GM21447 (cell line): Measurements from ENCODE around the gene KRTAP10-1.

Experiments used
- ATAC-seq: cut with Tn5 transposase; IDR thresholded peaks from one replicate; pipeline ENCODE4 v1.9.1; 2021; ENCODE audit not compliant: unreplicated experiment

Gene KRTAP10-1

DNA sequence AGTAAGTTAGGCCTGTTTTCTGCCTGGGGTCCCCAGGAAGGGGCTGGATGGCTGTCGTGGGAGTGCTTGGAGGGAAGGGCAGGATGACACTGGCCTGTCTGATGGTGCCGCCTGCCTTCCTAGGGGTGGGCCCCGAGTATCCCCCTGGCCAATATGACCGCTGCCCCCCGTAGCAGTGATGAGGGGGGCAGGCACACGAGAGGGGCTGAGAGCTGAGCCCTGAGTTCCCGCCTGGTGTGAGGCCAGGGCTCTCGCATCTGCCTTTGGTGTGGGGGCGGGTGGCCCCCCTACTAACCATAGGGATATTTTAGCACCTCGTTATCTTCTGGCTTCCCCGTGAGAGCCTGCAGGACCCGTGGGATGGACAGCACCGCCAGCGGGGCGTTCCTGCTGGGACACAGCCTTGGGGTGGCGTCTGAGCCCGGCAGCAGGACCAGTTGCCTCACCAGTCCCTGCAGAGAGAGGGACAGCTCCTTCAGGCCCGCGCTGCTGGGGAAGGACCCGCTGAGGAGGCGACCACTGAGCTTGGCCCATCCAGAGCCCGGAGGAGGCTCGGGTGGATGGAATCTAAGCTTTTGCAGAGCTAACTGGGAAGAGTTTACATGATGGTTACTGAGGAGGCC lies 10.4 kb downstream of the KRTAP10-1 start:
- ATAC-seq = no peak

DNA sequence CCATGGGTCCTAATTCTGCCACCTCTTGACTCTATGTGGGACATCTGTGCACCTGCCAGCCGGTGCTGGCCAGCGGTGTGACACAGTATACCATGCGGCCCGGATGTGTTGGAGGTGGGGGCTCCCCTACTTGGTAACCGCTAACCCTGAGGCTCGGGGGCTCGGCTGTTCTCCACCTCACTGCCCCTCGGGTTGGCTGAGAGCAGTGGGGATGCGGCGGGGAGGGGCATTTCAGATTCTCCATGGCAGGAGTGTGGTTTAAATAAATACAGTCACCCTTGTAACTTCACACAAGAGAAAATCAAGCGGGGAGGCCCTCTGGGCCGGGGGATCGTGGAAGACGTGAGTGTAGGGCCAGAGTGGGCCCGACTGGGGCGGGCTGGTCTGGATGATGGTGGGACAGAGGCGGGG lies 11.0 kb downstream of the KRTAP10-1 start:
- no peak for ATAC-seq

DNA sequence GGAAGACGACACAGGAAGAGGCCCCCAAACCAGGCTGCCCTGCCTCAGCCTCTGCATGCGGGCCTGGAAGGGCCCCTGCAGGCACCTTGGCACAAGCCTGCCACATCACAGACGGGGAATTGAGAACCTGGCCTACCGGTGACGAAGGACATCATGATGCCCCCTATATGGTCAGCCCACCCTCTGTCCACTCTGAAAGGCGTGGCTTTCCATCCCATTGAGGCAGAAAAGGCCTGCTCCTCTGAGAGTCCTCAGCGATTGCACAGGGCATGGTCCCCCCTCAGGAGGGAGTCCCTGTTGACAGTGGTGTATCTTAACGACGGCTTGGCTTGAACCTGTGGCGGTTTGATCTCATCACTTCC lies 11.4 kb downstream of the KRTAP10-1 start:
- ATAC-seq = no peak

DNA sequence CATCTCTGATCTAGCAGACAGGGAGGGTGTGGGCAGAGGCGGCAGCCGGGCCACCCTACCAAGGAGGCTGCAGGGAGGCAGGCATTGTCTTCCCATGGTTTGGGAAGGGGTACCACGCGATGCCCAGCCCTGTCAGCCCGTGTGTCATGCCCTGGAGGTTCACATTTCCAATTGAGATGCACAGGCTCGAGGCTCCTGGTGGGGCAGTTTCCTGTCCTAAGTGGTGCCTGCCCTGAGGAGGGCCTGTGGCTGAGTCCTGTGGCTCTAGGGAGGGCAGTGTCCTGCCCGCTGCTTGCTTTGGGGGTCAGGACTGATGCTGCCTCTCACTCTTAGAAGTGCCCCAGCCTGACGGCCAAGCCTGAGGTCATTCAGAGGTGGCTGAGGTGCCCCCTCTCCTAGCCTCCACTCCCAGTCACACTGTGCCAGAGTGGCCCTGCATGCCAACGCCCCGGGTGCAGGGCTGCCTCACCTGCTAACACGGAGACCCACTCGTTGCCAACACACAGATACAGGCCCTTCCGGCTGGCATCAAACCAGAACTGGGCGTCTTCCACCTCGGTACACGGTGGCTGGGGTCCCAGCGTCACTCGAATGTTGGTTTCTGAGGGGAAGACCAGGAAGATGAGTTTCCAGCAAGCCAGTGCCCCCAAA lies 11.9 kb downstream of the KRTAP10-1 start:
- no peak for ATAC-seq

DNA sequence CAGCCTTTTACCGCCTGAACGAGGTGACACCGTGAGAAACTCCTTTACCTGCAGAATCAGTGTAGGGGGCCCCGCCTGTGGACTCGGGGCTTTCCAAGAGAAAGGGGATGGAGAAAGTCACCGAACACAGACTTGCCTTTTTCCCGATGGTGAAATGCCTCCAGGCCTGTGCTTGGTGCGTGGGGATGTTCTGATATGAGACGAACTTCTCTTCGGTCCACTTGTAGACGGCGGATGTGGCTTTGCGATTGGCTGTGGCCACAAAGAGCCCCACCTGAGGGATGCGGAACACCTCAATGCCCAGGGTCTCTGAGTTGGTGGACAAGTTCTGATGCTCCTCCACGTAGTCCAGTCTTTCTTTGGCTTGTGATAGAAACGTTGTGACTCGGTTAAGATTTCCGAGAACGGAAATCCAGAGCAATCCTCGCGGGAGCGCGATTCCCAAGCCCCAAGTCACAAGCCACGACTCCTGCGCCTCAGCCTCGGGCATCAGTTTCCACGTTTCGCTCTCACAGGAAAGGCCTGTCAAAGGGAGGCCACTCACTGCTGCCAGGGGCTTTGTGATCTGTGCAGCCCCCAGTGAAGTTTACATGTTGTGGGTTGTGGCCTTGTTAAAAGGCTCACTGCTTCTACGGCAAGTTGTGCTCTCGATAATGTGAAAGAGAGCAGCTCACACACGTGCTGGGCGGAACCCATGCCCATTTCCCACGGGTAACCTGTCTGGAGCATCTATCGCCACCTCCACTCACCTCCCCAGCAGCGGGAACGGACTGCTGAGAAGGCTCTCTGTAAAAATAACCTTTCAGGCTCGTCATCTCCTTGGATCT lies 12.6 kb downstream of the KRTAP10-1 start:
- ATAC-seq = no peak

DNA sequence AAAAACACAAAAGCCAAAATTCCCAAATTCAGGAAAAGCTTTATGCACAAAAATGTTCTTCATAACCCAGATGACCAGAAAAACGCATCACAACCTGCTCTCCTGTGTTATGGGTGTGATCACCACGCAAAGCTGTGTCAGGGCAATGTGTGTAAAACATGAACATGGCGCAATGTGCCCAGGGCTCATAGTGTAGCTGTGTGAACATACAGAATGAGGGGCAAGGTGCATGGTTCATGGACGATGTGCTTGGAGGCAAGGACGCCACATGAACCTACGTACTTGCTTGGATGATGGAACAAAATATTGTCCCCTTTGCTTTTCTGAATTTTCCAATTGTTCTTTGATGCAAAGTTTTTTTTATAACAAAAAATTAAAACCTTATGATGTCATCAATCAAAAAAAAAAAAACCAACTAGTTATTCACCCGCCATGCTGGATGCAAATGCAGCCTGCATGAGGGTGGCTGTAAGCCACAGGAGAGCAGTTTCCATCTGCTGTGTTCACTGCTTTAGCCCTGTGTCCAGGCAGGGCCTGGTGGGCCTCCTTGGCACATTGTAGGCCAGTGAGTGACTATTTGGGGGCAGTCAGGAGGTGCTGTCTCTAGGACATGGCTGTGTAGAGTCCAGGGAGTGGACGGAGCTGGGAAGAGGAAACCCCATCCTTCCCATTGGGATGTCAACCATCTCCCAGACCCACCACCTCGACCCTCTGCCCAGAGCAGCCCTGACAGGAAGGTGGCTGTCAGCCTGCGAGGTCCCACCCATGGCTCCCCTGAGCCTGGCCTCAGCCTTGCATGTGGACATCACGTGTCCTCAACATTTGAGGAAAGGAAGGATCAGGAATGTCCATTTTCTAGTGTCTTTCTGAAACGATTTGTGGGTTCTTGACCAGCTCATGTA lies 13.6 kb downstream of the KRTAP10-1 start:
- no peak for ATAC-seq

DNA sequence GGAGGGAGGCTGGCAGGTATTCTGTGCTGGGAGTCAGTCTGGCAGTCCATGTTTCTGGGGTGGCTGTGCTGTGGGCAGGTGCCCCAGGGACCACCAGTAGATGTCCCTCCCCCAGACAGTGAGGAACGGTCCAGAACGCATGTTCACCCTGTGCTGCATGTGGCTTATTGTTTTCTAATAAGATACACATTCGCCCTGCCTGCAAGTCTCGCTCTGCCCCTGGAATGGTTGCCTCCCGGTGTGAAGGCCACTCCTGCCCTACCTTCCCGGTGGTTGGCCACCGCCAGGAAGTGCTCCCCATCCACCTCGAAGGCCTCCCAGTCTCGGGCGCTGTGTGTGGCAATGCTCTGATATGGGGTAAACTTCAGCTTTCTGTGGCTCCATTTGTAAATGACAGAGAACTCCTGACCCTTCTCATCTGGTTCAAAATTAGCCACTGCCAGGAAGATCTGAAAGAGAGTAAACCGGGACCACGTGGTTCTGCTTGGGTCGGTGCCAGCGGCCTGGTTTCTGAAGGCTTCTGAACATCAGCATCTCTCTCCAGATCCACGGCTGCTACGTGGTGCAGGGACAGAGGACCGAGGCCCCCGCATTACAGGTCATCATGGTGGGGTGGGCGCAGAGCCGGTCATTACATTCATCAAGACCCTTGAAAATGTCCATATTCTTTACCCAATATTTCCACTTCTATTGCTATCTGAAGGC lies 14.5 kb downstream of the KRTAP10-1 start:
- no peak for ATAC-seq

DNA sequence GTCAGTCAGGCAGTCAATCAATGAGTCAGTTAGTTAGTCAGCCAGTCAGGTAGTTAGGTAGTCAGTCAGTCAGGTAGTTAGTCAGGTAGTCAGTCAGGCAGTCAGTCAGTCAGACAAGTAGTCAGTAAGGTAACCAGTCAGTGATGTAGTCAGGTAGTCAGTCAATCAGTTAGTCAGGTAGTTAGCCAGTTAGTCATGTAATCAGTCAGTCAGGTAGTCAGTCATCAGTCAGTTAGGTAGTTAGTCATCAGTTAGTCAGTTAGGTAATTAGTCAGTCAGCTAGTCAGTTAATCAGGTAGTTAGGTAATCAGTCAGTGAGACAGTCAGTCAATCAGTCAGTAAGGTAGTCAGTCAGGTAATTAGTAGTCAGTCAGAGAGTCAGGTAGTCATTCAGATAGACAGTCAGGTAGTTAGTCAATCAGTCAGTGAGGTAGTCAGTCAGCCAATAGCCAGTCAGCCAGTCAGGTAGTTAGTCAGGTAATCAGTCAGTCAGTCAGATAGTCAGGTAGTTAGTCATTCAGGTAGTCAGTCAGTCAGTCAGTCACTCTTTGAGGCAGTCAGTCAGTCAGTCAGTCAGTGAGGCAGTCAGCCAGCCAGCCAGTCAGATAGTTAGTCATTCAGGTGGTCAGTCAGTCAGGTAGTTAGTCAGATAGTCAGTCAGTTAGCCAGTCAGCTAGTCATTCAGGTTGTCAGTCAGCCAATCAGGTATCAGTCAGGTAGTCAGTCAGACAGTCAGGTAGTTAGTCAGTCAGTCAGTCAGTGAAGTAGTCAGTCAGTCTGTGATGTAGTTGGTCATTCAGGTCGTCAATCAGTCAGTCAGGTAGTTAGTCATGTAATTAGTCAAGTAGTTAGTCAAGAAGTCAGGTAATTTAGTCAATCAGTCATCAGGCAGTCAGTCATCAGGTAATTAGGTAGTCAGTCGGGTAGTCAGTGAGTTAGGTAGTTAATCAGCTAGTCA lies 15.3 kb downstream of the KRTAP10-1 start:
- ATAC-seq = no peak

DNA sequence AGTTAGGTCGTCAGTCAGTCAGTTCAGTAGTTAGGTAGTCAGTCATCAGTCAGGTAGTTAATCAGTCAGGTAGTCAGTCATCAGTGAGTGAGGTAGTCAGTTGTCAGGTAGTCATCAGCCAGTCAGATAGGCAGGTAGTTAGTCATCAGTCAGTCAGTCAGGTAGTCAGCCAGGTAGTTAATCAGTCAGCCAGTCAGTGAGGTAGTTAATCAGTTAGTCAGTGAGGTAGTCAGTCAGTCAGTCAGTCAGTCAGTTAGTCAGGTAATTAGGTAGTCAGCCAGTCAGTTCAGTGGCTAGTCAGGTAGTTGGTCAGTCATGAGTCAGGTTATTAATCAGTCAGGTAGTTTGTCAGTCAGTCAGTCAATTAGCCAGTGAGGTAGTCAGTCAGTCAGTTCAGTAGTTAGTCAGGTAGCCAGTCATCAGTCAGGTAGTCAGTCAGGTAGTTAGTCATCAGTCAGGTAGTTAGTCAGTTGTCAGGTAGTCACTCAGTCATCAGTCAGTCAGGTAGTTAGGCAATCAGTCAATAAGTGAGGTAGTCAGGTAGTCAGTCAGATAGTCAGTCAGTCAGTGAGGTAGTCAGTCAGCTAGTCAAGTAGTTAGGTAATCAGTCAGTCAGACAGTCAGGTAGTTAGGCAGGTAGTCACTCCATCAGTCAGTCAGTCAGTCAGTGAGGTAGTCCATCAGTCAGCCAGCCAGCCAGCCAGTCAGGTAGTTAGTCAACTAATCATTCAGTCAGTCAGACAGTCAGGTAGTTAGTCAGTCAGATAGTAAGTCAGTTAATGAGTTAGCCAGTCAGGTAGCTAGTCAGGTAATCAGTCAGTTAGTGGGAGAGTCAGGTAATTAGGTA lies 16.2 kb downstream of the KRTAP10-1 start:
- ATAC-seq = no peak

DNA sequence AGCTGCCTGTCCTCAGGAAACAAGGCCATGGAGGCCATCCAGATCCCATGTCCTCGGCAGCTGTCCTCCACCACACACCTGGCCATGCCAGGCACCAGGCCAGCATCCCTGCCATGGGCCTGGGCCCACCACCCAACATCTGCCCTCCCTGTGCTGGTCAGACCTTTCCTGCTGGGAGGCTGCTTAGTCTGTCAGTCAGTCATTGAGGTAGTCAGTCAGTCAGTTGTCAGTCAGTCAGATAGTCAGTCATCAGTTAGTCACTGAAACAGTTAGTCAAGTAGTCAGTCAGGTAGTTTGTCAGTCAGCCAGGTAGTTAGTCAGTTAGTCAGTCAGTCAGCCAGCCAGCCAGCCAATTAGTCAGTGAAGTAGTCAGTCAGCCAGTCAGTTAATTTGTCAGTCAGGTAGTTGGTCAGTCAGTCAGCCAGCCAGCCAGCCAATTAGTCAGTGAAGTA lies 17.2 kb downstream of the KRTAP10-1 start:
- ATAC-seq = no peak

DNA sequence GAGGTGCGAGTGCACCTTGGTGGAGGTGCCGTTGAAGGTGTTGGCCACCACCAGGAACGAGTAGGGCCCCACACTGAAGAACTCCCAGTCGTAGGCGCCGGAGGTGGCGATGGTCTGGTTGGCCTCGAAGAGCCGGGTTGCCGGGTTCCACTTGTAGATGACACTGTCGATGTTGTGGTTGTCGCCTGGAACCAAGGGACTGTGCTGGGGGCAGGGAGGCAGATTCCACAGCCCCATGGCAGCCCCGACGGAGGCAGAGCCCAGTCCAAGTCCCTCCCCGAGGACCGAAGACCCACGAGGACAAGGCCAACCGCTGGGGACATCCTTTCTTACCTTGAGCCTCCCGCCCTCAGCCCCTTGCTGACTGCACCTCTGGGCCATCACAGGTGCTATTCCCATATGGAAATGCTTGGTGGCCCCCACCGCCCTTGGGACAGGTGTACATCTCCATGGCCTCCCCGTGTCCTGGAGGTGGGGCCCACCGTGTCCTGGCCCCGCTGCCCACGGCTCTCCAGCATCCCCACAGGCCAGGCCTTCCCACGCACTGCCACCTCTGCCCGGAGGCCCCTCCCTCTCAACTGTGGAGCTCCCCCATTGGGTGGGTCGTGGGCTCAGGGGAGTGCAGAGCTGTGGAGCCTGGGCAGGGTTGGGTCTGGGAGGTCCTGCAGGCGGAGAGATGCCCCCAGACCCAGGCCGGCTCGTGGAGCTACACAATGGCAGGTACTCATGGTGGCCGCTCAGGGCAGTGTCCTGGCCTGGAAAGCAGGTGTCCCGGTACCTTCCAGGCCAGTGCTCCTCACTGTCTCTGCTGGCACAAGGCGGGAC lies 17.9 kb downstream of the KRTAP10-1 start:
- no peak for ATAC-seq

DNA sequence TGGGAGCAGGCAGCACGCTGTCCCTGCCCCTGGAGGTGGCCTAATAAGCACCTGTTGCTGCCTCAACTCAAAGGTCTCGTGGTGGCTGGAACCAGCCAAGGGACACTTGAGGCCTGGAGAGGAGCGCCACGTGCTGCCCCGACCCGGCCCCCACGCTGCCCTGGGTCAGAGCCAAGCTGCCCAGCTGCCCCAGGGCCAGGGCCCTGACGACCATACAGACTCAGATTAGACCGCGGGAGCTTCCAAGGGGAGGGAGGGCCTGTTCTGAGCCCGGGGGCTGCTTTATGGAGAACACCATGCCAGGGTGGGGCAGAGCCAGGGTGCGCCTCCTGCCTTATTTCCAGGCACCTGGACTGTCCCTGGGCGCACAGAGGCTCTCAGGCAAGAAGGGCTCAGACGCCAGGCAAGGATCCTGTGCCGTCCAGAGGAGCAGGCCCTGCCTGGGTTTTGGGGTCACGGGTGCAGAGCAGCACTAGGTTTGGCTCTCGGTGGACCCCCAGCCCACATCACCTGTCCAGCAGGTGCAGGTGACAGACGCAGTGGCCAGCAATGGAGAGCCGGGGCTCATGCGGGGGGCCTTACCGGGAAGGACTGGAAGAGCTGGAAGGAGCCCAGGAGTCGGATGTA lies 18.6 kb downstream of the KRTAP10-1 start:
- no peak for ATAC-seq

DNA sequence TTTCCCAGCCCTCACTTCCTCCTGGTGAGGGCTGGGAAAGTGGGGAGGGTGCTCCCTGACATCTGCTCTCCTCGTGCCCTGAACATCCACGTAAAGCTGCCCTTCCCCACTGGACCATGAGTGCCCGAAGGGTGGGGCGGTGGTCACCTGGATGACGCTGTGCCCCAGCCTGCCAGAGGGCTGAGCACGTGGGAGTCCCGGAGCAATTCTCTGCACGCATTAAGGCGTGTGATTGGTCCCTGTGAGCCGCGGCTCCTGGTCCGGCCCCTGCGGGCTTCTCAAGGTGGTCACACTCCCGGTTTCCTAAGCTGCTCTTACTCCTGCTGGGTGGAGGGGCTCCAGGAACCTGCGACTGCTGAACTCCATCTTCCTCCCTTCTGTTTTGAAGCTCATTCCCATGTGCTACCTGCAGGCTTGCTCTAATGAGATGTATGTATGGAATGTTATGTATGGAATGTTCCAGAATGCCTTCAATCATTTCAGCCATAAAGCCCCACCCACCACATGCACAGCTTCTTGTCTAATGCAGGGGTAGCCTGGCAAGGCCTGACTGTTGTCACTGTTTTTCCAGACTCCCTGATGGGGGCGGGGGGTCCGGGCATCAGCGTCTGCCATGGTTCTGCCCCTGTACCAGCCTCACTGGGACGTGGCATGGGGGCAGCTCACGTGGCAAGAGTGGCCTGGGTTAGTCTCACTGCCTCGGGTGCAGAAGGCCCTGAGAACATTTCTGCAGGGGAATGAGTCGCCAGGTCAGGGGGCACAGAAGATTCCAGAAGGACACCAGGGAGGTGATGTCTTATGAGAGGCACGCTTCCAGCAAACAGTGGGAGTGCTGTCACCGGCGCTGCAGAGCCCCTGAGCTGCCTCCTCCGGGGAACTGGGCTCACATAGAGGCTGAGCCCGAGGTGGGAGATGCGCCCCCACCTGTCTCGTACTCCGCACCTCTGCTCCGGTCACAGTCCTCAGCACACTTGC lies 19.4 kb downstream of the KRTAP10-1 start:
- no peak for ATAC-seq

DNA sequence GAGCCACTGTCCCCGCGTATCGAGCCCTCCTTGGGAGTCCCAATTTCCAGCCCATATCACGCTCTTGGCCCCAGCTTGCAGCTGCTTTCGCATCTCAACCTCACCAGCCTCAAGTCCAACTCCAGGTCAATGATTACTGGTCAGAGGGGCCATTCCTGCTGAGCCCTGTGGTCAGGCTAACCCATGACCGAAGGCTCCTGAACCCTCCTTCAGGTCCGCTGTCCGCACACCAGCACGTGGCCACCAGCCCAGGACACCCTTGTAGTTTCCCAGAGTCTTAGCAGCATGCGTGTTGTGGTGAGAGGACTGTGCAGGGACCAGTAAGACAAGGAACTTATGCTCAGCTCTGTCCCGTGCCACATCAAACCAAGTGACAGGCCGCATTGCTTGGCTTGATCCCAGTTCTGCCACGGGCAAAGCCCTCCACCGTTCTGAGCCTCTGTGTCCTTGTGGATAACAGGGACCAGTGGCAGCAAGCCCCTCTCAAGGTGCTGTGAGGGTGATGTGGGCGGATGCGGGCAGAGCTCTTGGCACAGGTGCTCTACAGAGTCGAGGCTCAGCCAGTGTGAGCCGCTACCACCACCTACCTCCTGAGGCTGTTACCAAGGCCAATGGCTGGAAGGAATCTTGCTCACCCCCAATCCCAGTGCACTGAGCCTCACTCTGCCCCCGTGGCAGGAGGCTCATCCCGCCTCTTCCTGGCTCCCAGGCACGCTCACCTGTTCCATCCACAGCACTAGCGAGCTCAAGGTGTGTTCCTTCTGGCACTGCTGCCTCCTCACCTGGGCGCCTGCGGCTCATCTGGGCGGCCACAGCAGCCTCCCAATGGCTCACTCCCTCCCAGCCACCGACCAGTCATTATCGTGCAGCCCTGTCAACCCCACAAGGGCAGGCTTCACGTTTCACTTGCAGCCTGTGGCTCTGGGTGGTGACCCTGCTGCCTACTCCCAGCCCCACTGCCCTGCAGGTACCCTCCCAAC lies 20.4 kb downstream of the KRTAP10-1 start:
- ATAC-seq = no peak

DNA sequence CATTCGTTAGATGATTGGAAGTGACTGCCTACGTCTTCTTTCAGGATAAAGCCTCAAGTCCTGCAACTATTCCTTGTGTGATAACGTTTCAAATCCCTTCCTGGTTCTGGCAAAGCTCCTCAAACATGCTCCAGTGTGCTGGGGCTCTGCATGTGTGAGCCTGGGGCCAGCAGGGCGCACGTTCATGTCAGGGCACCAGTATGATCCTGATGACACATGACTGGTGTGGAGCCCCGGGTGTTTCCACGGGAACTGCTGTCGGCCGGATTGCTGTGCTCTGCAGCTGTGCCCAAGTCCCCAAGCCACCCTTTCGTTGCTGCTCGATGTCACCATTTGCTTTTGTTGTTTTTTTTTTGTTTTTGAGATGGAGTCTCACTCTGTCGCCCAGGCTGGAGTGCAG lies 21.3 kb downstream of the KRTAP10-1 start:
- ATAC-seq = no peak
